GM10266 (cell line): ENCODE measurements around the gene CAMK2A.

Experiments
- DNase-seq: peaks from one replicate; pipeline ENCODE4 v3.0.0; 2012; ENCODE audit errors: extremely low spot score
- CTCF ChIP-seq: IDR thresholded peaks from 2 replicates; pipeline ENCODE4 v1.5.1; 2012; ENCODE audit warnings: mild to moderate bottlenecking, low read depth; ENCODE audit not compliant: control insufficient read depth, insufficient read depth; ENCODE audit errors: missing control alignments

The CAMK2A gene

GRCh38 chr5:150190987-150191386, 98.6 kb downstream of the CAMK2A start:
- no peak for DNase-seq
- TF ChIP-seq CTCF, result no peak

- DNase-seq, result no peak
- no peak for TF ChIP-seq CTCF
These were observed 99.0 kb downstream of the CAMK2A start for GRCh38 chr5:150190503-150190979.

- DNase-seq, result no peak
- TF ChIP-seq CTCF, result no peak
These were observed 99.7 kb downstream of the CAMK2A start, which contains the start of gene SLC6A7 for GRCh38 chr5:150189728-150190502. TSS of gene SLC6A7 (plus strand) at chr5:150190062. CDS start at chr5:150190328, 266 bp downstream.

GRCh38 chr5:150189326-150189725, 100.2 kb downstream of the CAMK2A start:
- no peak for TF ChIP-seq CTCF
- DNase-seq, result no peak

- no peak for DNase-seq
These were observed 101.3 kb downstream of the CAMK2A start for GRCh38 chr5:150188146-150188842.

GRCh38 chr5:150186897-150187296, 102.7 kb downstream of the CAMK2A start:
- TF ChIP-seq CTCF, result no peak
- no peak for DNase-seq

More at GRCh38 chr5:150188146-150188842, 101.3 kb downstream of the CAMK2A start:
- no peak for TF ChIP-seq CTCF

- no peak for TF ChIP-seq CTCF
- DNase-seq, result no peak
These were observed 103.4 kb downstream of the CAMK2A start for GRCh38 chr5:150186137-150186536.
